GM19351 (cell line): ENCODE results near the gene SIGLEC8.
"Not testable (repeated sequence)": the region's sequence is repeated elsewhere in the genome, so short reads cannot be mapped to it uniquely, and the experiment has no call there.

Experiments used
- ATAC-seq: cut with Tn5 transposase; IDR thresholded peaks from one replicate; pipeline ENCODE4 v1.9.1; 2021; ENCODE audit warnings: mild to moderate bottlenecking, moderate library complexity; ENCODE audit not compliant: unreplicated experiment

The SIGLEC8 gene

GRCh38 chr19:51448011-51448410, 10.2 kb downstream of the SIGLEC8 start:
- ATAC-seq, result no peak

GRCh38 chr19:51447510-51447909, 10.7 kb downstream of the SIGLEC8 start:
- not testable (repeated sequence) for ATAC-seq

GRCh38 chr19:51441410-51442390, 16.6 kb downstream of the SIGLEC8 start:
- peak; percentile 97 for ATAC-seq

- ATAC-seq, result no peak
Measured at GRCh38 chr19:51440846-51441409, 17.3 kb downstream of the SIGLEC8 start.

- ATAC-seq, result no peak
Measured at GRCh38 chr19:51440052-51440451, 18.2 kb downstream of the SIGLEC8 start.

GRCh38 chr19:51439021-51439465, 19.2 kb downstream of the SIGLEC8 start:
- no peak for ATAC-seq

GRCh38 chr19:51434456-51434855, 23.8 kb downstream of the SIGLEC8 start:
- no peak for ATAC-seq

- ATAC-seq, result no peak
Measured at GRCh38 chr19:51433043-51433442, 25.2 kb downstream of the SIGLEC8 start.

- no peak for ATAC-seq
Measured at GRCh38 chr19:51431124-51431523, 27.1 kb downstream of the SIGLEC8 start.

GRCh38 chr19:51430221-51430620, 28.0 kb downstream of the SIGLEC8 start:
- ATAC-seq, result no peak

- ATAC-seq, result no peak
Measured at GRCh38 chr19:51427201-51427600, 31.1 kb downstream of the SIGLEC8 start.

GRCh38 chr19:51422053-51422448, 36.2 kb downstream of the SIGLEC8 start:
- peak; percentile 40 for ATAC-seq

- ATAC-seq, result no peak
Measured at GRCh38 chr19:51421229-51422052, 36.8 kb downstream of the SIGLEC8 start.

GRCh38 chr19:51420511-51420910, 37.7 kb downstream of the SIGLEC8 start:
- not testable (repeated sequence) for ATAC-seq

GRCh38 chr19:51418707-51419106, 39.5 kb downstream of the SIGLEC8 start:
- ATAC-seq, result no peak

- peak; percentile 44 for ATAC-seq
Measured at GRCh38 chr19:51417810-51418157, 40.5 kb downstream of the SIGLEC8 start.

- ATAC-seq, result peak; percentile 66
Measured at GRCh38 chr19:51417107-51417809, 41.0 kb downstream of the SIGLEC8 start, which contains the start of gene SIGLEC10. Gene SIGLEC10, minus strand, starts transcription at chr19:51417642. Its CDS starts 61 bp downstream, at chr19:51417581.

- not testable (repeated sequence) for ATAC-seq
Measured at GRCh38 chr19:51416422-51416821, 41.8 kb downstream of the SIGLEC8 start.

- ATAC-seq, result no peak
Measured at GRCh38 chr19:51415187-51415586, 43.1 kb downstream of the SIGLEC8 start.

GRCh38 chr19:51410950-51411748, 47.1 kb downstream of the SIGLEC8 start:
- ATAC-seq, result no peak
